T-helper 2 cell treated with Interferon-gamma antibody and Interleukin-4, amounts not matched to agents 5 μg/mL and 100 μg/mL, for 36 hours (primary cell): ENCODE results near the gene RELA.
A peak's percentile ranks its signal among the peaks of the same experiment; 100 is the strongest.

Experiments
- DNase-seq: peaks from one replicate; pipeline ENCODE4 v3.0.0; 2021; ENCODE audit warnings: low spot score
- H3K27ac Mint-ChIP-seq: one replicate; pipeline ENCODE4 v1.8.0; 2021; ENCODE audit warnings: mild to moderate bottlenecking, mixed read lengths
- H3K27me3 Mint-ChIP-seq: one replicate; pipeline ENCODE4 v1.8.0; 2021; ENCODE audit warnings: low read depth, mixed read lengths
- H3K36me3 Mint-ChIP-seq: one replicate; pipeline ENCODE4 v1.8.0; 2021; ENCODE audit warnings: low read depth, mixed read lengths
- H3K4me1 Mint-ChIP-seq: one replicate; pipeline ENCODE4 v1.8.0; 2021; ENCODE audit warnings: low read depth, mixed read lengths
- H3K4me3 Mint-ChIP-seq: one replicate; pipeline ENCODE4 v1.8.0; 2022; ENCODE audit warnings: mild to moderate bottlenecking, moderate library complexity, mixed read lengths
- H3K9me3 Mint-ChIP-seq: one replicate; pipeline ENCODE4 v1.8.0; 2021; ENCODE audit warnings: mixed read lengths

Gene RELA

DNA sequence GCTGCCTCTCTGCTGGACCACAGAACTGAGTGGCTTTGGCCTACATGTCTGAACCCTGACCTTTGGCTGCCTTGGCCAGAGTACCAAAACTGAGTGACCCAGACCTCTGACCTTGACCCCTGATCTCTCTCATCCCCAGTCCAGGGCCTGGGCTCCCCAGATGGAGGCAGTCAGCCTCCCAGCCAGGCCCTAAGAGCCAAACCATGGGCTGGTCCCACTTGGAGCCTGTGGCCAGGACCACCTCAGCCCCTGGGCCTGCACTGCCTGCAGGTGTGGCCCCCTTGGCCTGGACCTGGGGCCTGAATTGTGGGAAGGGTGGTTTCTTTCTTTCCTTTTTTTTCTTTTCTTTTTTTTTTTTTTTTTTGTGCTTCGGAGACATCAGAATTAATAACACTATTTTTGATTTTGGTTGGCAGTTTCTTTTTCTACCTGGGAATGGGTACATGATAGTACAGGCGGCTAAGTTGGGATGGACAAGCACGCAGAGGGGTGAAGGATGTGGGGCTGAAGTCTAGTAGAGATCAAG is 25.6 kb downstream of the RELA start:
- Mint-ChIP-seq H3K27me3 (no peaks in the 10 kb centered on the region), H3K27ac (peak overlapping the region; percentile 60), H3K4me1 (peaks cover 30% of the 10 kb centered on the region), H3K9me3 (no peaks in the 10 kb centered on the region), H3K36me3 (peaks cover 47% of the 10 kb centered on the region), H3K4me3 (peak overlapping the region; percentile 76)
- DNase-seq: no peak

DNA sequence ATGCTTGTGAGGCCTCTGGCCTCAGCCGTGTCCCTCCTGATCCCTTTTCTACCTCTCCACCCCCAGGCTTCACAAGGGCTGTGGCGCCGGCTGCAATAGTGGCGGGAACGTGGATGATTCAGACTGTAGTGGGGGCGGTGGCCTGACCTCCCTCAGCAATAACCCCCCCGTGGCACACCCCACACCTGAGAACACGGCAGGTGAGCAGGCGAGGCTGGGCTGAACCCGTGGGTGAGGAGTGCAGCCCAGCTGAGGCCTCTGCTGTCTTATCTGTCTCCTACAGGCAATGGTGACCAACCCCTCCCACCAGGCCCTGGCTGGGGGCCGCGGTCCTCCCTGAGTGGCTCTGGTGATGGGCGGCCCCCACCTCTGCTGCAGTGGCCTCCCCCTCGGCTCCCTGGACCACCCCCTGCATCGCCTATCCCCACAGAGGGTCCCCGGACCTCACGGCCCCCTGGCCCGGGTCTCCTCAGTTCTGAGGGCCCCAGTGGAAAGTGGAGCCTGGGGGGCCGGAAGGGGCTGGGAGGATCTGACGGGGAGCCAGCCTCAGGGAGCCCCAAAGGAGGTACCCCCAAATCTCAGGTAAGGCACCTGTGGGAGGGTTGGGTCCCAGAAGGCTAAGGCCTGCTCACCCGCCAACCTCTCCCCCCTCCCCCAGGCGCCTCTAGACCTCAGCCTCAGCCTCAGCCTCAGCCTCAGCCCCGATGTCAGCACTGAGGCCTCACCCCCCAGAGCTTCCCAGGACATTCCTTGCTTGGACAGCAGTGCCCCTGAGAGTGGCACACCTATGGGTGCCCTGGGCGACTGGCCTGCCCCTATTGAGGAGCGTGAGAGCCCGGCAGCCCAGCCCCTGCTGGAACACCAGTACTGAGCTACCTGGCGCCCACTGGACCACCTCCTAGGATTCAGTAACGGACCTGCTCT is 26.3 kb downstream of the RELA start:
- Mint-ChIP-seq H3K27me3 (no peaks in the 10 kb centered on the region), H3K27ac (no peak overlapping the region), H3K4me1 (peaks cover 27% of the 10 kb centered on the region), H3K36me3 (peaks cover 44% of the 10 kb centered on the region), H3K4me3 (peak overlapping the region; percentile 76), H3K9me3 (no peaks in the 10 kb centered on the region)
- no peak for DNase-seq

DNA sequence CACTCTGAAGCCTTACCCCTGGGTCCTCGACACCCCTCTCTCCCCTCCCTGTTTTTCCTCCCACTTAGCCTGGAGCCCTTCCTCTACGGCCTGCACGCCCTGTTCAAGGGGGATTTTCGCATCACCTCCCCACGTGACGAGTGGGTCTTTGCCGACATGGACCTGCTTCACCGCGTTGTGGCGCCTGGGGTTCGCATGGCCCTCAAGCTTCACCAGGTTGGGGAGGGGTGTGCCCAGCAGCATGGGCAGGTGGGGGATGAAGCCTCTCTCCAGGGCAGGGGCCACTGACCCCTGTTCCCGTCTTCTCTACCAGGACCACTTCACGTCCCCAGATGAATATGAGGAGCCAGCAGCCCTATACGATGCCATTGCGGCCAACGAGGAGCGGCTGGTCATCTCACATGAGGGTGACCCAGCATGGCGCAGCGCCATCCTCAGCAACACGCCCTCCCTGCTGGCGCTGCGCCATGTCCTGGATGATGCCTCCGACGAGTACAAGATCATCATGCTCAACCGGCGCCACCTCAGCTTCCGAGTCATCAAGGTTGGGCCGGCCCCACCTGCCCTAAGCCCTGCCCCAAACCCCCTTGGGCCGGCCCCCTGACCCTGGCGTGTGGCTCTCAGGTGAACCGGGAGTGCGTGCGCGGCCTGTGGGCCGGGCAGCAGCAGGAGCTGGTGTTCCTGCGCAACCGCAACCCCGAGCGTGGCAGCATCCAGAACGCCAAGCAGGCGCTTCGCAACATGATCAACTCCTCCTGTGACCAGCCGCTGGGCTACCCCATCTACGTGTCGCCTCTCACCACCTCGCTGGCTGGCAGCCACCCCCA is 27.6 kb downstream of the RELA start:
- Mint-ChIP-seq H3K4me1 (peaks cover 23% of the 10 kb centered on the region), H3K36me3 (peaks cover 38% of the 10 kb centered on the region), H3K9me3 (no peaks in the 10 kb centered on the region), H3K27me3 (no peaks in the 10 kb centered on the region), H3K27ac (no peak overlapping the region), H3K4me3 (no peak overlapping the region)
- no peak for DNase-seq

DNA sequence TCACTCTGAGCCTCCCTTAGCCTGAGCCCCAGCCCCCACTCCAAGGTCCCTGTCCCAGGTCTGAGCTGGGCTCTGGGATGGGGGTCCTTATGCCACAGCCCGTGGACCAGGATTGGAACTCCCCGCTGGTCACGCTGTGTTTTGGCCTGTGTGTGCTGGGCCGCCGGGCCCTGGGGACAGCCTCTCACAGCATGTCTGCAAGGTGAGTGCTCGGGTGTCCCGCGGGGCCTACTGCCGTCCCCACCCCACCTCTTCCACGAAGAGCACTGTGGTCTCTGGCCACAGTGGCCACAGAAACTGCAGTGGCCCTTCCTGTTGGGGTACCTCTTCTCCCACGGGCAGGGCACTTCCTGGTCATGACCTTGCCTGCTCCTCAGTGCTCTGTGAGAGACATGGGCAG is 28.3 kb downstream of the RELA start:
- Mint-ChIP-seq H3K27me3 (no peaks in the 10 kb centered on the region), H3K36me3 (peaks cover 32% of the 10 kb centered on the region), H3K9me3 (no peaks in the 10 kb centered on the region), H3K4me3 (no peak overlapping the region), H3K27ac (no peak overlapping the region), H3K4me1 (peaks cover 16% of the 10 kb centered on the region)
- no peak for DNase-seq

DNA sequence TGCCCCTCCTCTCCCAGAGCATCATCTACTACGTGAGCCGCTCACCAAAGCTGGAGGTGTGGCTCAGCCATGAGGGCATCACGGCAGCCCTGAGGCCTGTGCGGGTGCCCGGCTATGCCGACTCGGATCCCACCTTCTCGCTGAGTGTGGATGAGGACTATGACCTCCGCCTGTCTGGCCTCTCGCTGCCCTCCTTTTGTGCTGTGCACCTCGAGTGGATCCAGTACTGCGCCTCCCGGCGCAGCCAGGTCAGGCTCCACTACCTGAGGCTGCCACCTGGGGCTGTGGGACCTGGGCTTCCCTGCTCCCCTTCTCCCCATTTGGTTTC is 28.6 kb downstream of the RELA start:
- no peak overlapping the region for H3K27ac Mint-ChIP-seq
- no peaks in the 10 kb centered on the region for H3K27me3 Mint-ChIP-seq
- no peaks in the 10 kb centered on the region for H3K9me3 Mint-ChIP-seq
- peaks cover 15% of the 10 kb centered on the region for H3K4me1 Mint-ChIP-seq
- no peak for DNase-seq
- H3K4me3 Mint-ChIP-seq: no peak overlapping the region
- peaks cover 36% of the 10 kb centered on the region for H3K36me3 Mint-ChIP-seq

DNA sequence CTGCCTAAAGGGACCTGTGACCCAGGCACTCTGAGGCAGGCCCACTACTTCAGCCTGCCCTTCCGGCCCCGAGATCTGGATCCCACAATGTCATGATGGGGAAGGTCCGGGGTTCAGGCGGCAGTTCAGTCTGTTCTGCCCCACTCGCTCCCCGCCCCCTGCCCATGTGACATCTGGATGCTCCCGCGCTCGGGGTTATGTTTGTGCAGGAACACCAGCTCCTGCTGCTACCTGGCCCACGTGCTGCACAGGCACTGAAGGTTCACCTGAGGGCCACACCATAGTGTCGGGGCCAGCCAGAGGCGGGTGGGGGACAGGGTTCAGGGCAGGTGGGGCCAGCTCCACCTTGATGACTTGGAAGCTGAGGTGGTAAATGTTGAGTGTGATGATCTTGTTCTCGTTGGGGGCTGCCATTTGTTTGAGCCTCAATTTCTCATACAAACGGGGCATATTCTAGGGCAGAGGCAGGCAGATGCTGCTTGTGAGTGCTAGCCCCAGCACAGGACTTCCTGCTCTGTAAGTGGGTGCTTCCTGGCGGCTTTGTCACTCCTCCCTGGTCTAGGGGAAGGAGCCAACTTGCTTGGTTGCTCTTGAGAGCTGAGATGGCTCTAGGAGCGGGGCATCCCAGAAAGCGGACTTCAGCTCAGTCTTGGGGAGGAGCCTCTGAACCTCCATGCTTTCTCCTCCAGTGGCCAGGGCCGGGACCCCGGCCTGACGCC is 29.2 kb downstream of the RELA start:
- Mint-ChIP-seq H3K27ac (peak overlapping the region; percentile 68), H3K4me3 (no peak overlapping the region), H3K36me3 (peaks cover 31% of the 10 kb centered on the region), H3K27me3 (no peaks in the 10 kb centered on the region), H3K4me1 (peaks cover 10% of the 10 kb centered on the region), H3K9me3 (no peaks in the 10 kb centered on the region)
- no peak for DNase-seq

DNA sequence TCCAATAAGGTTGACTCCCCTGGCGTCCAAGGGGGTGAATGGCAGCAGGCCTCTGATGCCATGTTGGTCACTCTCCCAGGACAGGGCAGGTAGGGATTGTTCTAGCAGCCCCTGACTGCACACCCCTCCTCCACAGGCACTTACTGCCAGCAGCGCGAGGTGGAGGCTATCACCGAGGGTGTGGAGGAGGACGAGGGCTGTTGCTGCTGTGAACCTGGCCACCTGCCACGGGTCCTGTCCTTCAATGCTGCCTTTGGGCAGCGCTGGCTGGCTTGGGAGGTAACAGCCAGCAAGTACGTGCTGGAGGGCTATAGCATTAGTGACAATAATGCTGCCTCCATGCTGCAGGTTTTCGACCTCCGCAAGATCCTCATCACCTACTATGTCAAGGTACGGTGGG is 32.5 kb downstream of the RELA start:
- Mint-ChIP-seq H3K27ac (no peak overlapping the region), H3K4me3 (no peak overlapping the region), H3K36me3 (peaks cover 33% of the 10 kb centered on the region), H3K4me1 (peaks cover 4% of the 10 kb centered on the region), H3K27me3 (no peaks in the 10 kb centered on the region), H3K9me3 (no peaks in the 10 kb centered on the region)
- DNase-seq: no peak

DNA sequence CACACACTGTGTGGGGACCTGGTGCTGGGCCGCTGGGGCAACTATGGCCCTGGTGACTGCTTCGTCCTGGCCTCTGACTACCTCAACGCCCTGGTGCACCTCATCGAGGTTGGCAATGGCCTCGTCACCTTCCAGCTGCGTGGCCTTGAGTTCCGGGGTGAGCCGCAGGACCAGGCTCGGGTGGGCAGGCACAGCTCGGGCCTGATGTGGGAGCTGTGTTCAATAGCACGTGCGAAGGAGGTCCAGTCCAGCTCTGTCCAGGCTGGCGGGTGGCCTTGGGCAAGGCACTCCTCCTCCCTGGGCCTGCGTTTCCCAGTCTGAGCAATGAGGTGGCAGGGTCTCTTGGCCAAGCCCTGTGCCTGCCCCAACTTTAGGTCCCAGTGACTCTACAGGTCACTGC is 33.1 kb downstream of the RELA start:
- H3K36me3 Mint-ChIP-seq: peaks cover 29% of the 10 kb centered on the region
- H3K27me3 Mint-ChIP-seq: no peaks in the 10 kb centered on the region
- H3K4me1 Mint-ChIP-seq: peaks cover 4% of the 10 kb centered on the region
- H3K27ac Mint-ChIP-seq: no peak overlapping the region
- H3K9me3 Mint-ChIP-seq: no peaks in the 10 kb centered on the region
- no peak for DNase-seq
- H3K4me3 Mint-ChIP-seq: no peak overlapping the region

DNA sequence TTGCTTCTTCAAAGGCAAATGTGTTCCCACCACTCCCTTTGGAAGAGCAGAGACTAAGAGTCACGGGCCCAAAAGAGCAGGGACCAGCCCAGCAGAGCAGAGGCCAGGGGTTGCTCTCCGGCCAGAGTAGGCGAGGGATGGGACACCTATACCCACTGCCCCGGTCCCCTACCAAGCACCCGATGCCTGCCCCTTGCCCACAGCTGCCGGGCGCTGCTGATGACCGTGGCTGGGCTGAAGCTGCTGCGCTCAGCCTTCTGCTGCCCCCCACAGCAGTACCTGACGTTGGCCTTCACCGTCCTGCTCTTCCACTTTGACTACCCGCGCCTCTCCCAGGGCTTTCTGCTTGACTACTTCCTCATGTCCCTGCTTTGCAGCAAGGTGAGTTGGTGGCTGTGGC is 35.5 kb downstream of the RELA start:
- Mint-ChIP-seq H3K27me3 (no peaks in the 10 kb centered on the region), H3K36me3 (peaks cover 37% of the 10 kb centered on the region), H3K27ac (no peak overlapping the region), H3K4me1 (no peaks in the 10 kb centered on the region), H3K9me3 (no peaks in the 10 kb centered on the region), H3K4me3 (no peak overlapping the region)
- no peak for DNase-seq

DNA sequence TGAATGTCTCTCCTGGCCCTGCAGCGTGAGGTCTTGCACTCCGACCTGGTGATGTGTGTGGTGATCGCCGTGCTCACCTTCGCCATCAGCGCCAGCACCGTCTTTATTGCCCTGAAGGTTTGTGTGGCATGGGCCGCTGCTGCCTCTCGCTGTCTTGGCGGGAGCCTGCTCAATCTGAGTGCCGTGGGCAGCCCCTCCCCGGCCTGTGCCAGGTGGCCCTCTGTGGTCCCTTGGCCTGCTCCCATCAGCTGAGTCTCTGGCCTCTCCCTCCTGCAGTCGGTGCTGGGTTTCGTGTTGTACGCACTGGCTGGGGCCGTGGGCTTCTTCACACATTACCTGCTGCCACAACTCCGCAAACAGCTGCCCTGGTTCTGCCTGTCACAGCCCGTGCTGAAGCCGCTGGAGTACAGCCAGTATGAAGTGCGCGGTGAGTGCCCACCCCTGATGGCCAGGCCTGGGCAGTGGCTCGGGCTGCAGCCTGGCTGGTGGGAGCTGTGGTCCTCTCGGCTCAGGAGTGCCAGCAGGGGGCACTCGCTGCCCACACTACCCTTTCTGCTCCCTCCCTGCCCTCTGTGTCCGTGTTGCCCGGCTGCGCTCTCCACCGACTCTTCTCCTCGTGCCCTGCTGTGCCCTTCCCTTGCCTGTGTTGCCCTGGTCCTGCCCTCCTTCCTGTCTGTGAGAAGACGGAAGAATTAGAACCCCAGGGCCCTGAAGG is 36.9 kb downstream of the RELA start:
- H3K9me3 Mint-ChIP-seq: no peaks in the 10 kb centered on the region
- no peak overlapping the region for H3K27ac Mint-ChIP-seq
- no peaks in the 10 kb centered on the region for H3K27me3 Mint-ChIP-seq
- peaks cover 41% of the 10 kb centered on the region for H3K36me3 Mint-ChIP-seq
- no peak for DNase-seq
- H3K4me3 Mint-ChIP-seq: no peak overlapping the region
- H3K4me1 Mint-ChIP-seq: no peaks in the 10 kb centered on the region

DNA sequence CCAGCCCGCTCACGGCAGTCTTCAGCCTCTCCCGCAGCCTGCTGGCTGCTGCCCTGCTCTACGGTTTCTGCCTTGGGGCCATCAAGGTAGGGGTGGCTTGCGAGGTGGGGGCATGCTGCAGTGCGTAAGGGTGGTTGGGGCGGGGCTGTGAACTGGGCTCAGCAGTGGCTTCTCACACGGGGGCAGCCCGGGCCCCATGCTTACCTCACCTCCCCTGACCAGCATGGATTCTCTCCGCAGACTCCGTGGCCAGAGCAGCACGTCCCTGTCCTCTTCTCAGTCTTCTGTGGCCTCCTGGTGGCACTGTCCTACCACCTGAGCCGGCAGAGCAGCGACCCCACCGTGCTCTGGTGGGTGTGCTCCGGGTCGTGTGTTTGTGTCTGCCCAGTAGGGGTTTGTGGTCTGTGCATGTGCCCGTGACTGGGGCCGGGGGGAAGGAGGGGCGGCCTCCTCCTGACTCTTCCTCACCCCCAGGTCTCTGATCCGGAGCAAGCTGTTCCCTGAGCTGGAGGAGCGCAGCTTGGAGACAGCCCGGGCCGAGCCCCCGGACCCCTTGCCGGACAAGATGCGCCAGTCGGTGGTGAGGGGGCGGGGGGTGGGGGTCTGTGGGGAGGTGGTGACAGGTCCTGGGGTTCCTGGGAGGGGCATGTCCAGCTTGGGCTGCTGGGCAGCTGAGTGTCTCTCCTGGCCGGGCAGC is 37.6 kb downstream of the RELA start:
- no peak overlapping the region for H3K27ac Mint-ChIP-seq
- no peak for DNase-seq
- H3K4me1 Mint-ChIP-seq: no peaks in the 10 kb centered on the region
- no peak overlapping the region for H3K4me3 Mint-ChIP-seq
- H3K27me3 Mint-ChIP-seq: no peaks in the 10 kb centered on the region
- peaks cover 39% of the 10 kb centered on the region for H3K36me3 Mint-ChIP-seq
- H3K9me3 Mint-ChIP-seq: no peaks in the 10 kb centered on the region

DNA sequence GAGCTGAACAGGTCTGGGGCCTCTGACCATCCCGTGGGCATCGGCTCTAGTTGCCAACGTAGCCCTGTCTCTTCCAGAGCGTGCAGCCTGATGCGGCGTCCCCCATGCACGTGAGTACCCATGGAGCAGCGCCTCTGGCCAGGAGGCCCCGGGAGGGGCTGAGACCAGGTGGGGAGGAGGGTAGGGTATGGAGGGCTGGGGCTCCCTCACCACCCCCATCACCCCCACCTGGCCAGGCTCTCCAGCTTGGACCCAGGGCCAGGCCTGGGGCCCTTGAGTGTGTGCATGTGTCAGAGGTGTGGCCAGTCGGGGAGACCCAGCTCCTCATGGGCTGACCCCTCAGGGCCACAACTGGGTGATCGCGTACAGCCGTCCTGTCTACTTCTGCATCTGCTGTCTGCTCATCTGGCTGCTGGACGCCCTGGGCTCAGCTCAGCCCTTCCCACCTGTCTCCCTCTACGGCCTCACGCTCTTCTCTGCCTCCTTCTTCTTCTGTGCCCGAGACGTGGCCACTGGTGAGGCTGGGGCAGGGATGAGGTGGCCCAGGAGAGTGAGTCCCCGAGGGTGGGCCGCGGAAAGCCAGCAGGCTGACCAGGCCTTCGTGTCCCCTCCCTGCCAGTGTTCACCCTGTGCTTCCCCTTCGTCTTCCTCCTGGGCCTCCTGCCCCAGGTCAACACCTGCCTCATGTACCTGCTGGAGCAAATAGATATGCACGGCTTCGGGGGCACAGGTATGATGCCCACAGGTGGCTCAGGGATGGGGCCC is 38.7 kb downstream of the RELA start:
- Mint-ChIP-seq H3K27ac (no peak overlapping the region), H3K36me3 (peaks cover 38% of the 10 kb centered on the region), H3K9me3 (no peaks in the 10 kb centered on the region), H3K4me1 (no peaks in the 10 kb centered on the region), H3K27me3 (no peaks in the 10 kb centered on the region), H3K4me3 (no peak overlapping the region)
- DNase-seq: no peak
